Subcutaneous abdominal adipose tissue (tissue), 5 donors: ENCODE results near the gene ATP6V0E1.

Experiments
- H3K27ac ChIP-seq: one replicate; pipeline ENCODE4 v1.7.0; 2013; ENCODE audit warnings: low read depth, mild to moderate bottlenecking, inconsistent platforms, low read length, moderate library complexity
- H3K27me3 ChIP-seq, 5 donors: one replicate each; pipeline ENCODE4 v1.7.0; 2013; ENCODE audit warnings: low read length in 5 of 5, inconsistent platforms in 1 of 5; ENCODE audit not compliant: control insufficient read depth in 5 of 5, insufficient read depth in 4 of 5
- H3K36me3 ChIP-seq, 5 donors: one replicate each; pipeline ENCODE4 v1.7.0; 2013; ENCODE audit warnings: low read length in 5 of 5; ENCODE audit not compliant: control insufficient read depth in 5 of 5, insufficient read depth in 5 of 5
- H3K4me1 ChIP-seq, 5 donors: one replicate each; pipeline ENCODE4 v1.7.0; 2013; ENCODE audit warnings: low read length in 5 of 5, mild to moderate bottlenecking in 3 of 5, moderate library complexity in 1 of 5; ENCODE audit not compliant: control insufficient read depth in 5 of 5, insufficient read depth in 5 of 5
- H3K4me3 ChIP-seq, 5 donors: one replicate each; pipeline ENCODE4 v1.7.0; 2013; ENCODE audit warnings: low read length in 5 of 5, low read depth in 1 of 5
- H3K9ac ChIP-seq, 5 donors: one replicate each; pipeline ENCODE4 v1.7.0; 2013; ENCODE audit warnings: low read length in 5 of 5, mild to moderate bottlenecking in 4 of 5, moderate library complexity in 3 of 5
- H3K9me3 ChIP-seq, 5 donors: one replicate each; pipeline ENCODE4 v1.7.0; 2013; ENCODE audit warnings: low read length in 5 of 5; ENCODE audit not compliant: control insufficient read depth in 5 of 5
- donor health status: healthy.
- donor health status: healthy.
- donor health status: healthy.
- donor health status: healthy.
- donor health status: healthy.

ATP6V0E1 gene

GRCh38 chr5:172999372-172999973 lies 15.9 kb downstream of the ATP6V0E1 start:
- Histone ChIP-seq H3K4me1 (peaks cover 3 to 28% (median 18%) of the 10 kb centered on the region in 5 donors), H3K9ac (no peak overlapping the region), H3K27ac (no peak overlapping the region), H3K27me3 (no peaks in the 10 kb centered on the region), H3K9me3 (no peaks in the 10 kb centered on the region), H3K36me3 (peaks cover 6 to 22% (median 14%) of the 10 kb centered on the region in 5 donors), H3K4me3 (no peak overlapping the region)

GRCh38 chr5:172999974-173000373 lies 16.4 kb downstream of the ATP6V0E1 start:
- H3K4me1 ChIP-seq, result peaks cover 3 to 28% (median 18%) of the 10 kb centered on the region in 5 donors
- peak overlapping the region in 2 of 5 donors; percentile 39 to 56 for H3K9ac ChIP-seq
- no peaks in the 10 kb centered on the region for H3K9me3 ChIP-seq
- peaks cover 6 to 20% (median 11%) of the 10 kb centered on the region in 5 donors for H3K36me3 ChIP-seq
- H3K27me3 ChIP-seq, result no peaks in the 10 kb centered on the region
- peak overlapping the region; percentile 16 for H3K27ac ChIP-seq
- H3K4me3 ChIP-seq, result no peak overlapping the region

- no peaks in the 10 kb centered on the region for H3K9me3 ChIP-seq
- no peaks in the 10 kb centered on the region for H3K27me3 ChIP-seq
- no peak overlapping the region for H3K9ac ChIP-seq
- peaks cover 0 to 7% (median 4%) of the 10 kb centered on the region in 5 donors for H3K36me3 ChIP-seq
- H3K4me3 ChIP-seq, result no peak overlapping the region
- no peak overlapping the region for H3K27ac ChIP-seq
- H3K4me1 ChIP-seq, result peaks cover 3 to 28% (median 18%) of the 10 kb centered on the region in 5 donors
These were observed 17.8 kb downstream of the ATP6V0E1 start for GRCh38 chr5:173001229-173001841.

GRCh38 chr5:173003360-173003759 lies 19.8 kb downstream of the ATP6V0E1 start:
- Histone ChIP-seq H3K9ac (no peak overlapping the region), H3K36me3 (no peaks in the 10 kb centered on the region), H3K27me3 (no peaks in the 10 kb centered on the region), H3K4me1 (peaks cover 3 to 38% (median 28%) of the 10 kb centered on the region in 5 donors), H3K9me3 (no peaks in the 10 kb centered on the region), H3K4me3 (no peak overlapping the region), H3K27ac (no peak overlapping the region)

GRCh38 chr5:173004013-173004412 lies 20.4 kb downstream of the ATP6V0E1 start:
- no peaks in the 10 kb centered on the region for H3K36me3 ChIP-seq
- H3K27ac ChIP-seq, result no peak overlapping the region
- no peak overlapping the region for H3K9ac ChIP-seq
- H3K4me3 ChIP-seq, result no peak overlapping the region
- H3K27me3 ChIP-seq, result no peaks in the 10 kb centered on the region
- peaks cover 3 to 38% (median 28%) of the 10 kb centered on the region in 5 donors for H3K4me1 ChIP-seq
- H3K9me3 ChIP-seq, result no peaks in the 10 kb centered on the region

- Histone ChIP-seq H3K4me3 (no peak overlapping the region), H3K9ac (no peak overlapping the region), H3K4me1 (peaks cover 3 to 36% (median 28%) of the 10 kb centered on the region in 5 donors), H3K27me3 (no peaks in the 10 kb centered on the region), H3K36me3 (no peaks in the 10 kb centered on the region), H3K9me3 (no peaks in the 10 kb centered on the region), H3K27ac (no peak overlapping the region)
These were observed 20.9 kb downstream of the ATP6V0E1 start for GRCh38 chr5:173004447-173004846.

GRCh38 chr5:173010021-173010420 lies 26.4 kb downstream of the ATP6V0E1 start:
- H3K9me3 ChIP-seq, result no peaks in the 10 kb centered on the region
- H3K4me1 ChIP-seq, result peaks cover 0 to 33% (median 26%) of the 10 kb centered on the region in 5 donors
- H3K4me3 ChIP-seq, result no peak overlapping the region
- no peak overlapping the region for H3K9ac ChIP-seq
- H3K36me3 ChIP-seq, result no peaks in the 10 kb centered on the region
- no peaks in the 10 kb centered on the region for H3K27me3 ChIP-seq
- no peak overlapping the region for H3K27ac ChIP-seq

- peaks cover 2 to 41% (median 32%) of the 10 kb centered on the region in 5 donors for H3K4me1 ChIP-seq
- H3K36me3 ChIP-seq, result no peaks in the 10 kb centered on the region
- H3K27me3 ChIP-seq, result no peaks in the 10 kb centered on the region
- no peak overlapping the region for H3K4me3 ChIP-seq
- H3K27ac ChIP-seq, result no peak overlapping the region
- no peaks in the 10 kb centered on the region for H3K9me3 ChIP-seq
- no peak overlapping the region for H3K9ac ChIP-seq
These were observed 27.2 kb downstream of the ATP6V0E1 start for GRCh38 chr5:173010547-173011464.

GRCh38 chr5:173011566-173011965 lies 28.0 kb downstream of the ATP6V0E1 start:
- Histone ChIP-seq H3K27ac (no peak overlapping the region), H3K4me1 (peaks cover 4 to 48% (median 39%) of the 10 kb centered on the region in 5 donors), H3K9ac (peak overlapping the region in 1 of 5 donors; percentile 20), H3K36me3 (no peaks in the 10 kb centered on the region), H3K9me3 (no peaks in the 10 kb centered on the region), H3K4me3 (no peak overlapping the region), H3K27me3 (no peaks in the 10 kb centered on the region)

GRCh38 chr5:173012882-173013281 lies 29.3 kb downstream of the ATP6V0E1 start:
- no peaks in the 10 kb centered on the region for H3K9me3 ChIP-seq
- no peaks in the 10 kb centered on the region for H3K27me3 ChIP-seq
- peaks cover 4 to 49% (median 40%) of the 10 kb centered on the region in 5 donors for H3K4me1 ChIP-seq
- no peak overlapping the region for H3K4me3 ChIP-seq
- no peak overlapping the region for H3K9ac ChIP-seq
- no peak overlapping the region for H3K27ac ChIP-seq
- H3K36me3 ChIP-seq, result no peaks in the 10 kb centered on the region
